Calu3 (cell line): ENCODE results near the gene ZNF680. TPM values are rescaled to one million over a fixed set of nuclear protein-coding genes. Genes with fewer than 3 reads are reported as not detected.

ENCODE experiments used
- BruUV-seq: library from RNA; stranded (reverse); fragments of 400-500 nt; replicated peaks from 2 replicates; lab custom pipeline; 2021; lab: Mats Ljungman, UMichigan
- CTCF ChIA-PET: fragments of 300-600 bp; sonication (Branson Sonifier 250); formaldehyde crosslinking; loops from one replicate; lab custom pipeline; 2022; ENCODE audit warnings: antibody characterized with exemption; lab: Charles Lee
- DNase-seq: peaks from one replicate; pipeline ENCODE4 v3.0.0; 2022
- H3K27ac Mint-ChIP-seq: one replicate; pipeline ENCODE4 v1.8.0; 2022; ENCODE audit warnings: mixed read lengths; ENCODE audit not compliant: unreplicated experiment
- H3K27me3 Mint-ChIP-seq: one replicate; pipeline ENCODE4 v1.8.0; 2022; ENCODE audit warnings: mixed read lengths; ENCODE audit not compliant: unreplicated experiment
- H3K36me3 Mint-ChIP-seq: one replicate; pipeline ENCODE4 v1.8.0; 2022; ENCODE audit warnings: mild to moderate bottlenecking, moderate library complexity, mixed read lengths; ENCODE audit not compliant: insufficient read depth, unreplicated experiment
- H3K4me1 Mint-ChIP-seq: one replicate; pipeline ENCODE4 v1.8.0; 2022; ENCODE audit warnings: mild to moderate bottlenecking, low read depth, mixed read lengths; ENCODE audit not compliant: unreplicated experiment
- H3K4me3 Mint-ChIP-seq: one replicate; pipeline ENCODE4 v1.8.0; 2022; ENCODE audit warnings: mild to moderate bottlenecking, low read depth, moderate library complexity, mixed read lengths; ENCODE audit not compliant: unreplicated experiment
- H3K9me3 Mint-ChIP-seq: one replicate; pipeline ENCODE4 v1.8.0; 2022; ENCODE audit warnings: low read depth, mixed read lengths; ENCODE audit not compliant: unreplicated experiment
- intact Hi-C: fragments of 100-400 bp; cut with micrococcal nuclease; formaldehyde crosslinking; loops from one replicate; pipeline ENCODE4 v1.10.0; 2022; ENCODE audit not compliant: unreplicated experiment
- total RNA-seq: library from RNA; stranded (reverse); gene quantifications from 2 replicates; pipeline ENCODE4 v1.2.3, GENCODE V29; 2022
- TF ChIP-seq, protein P1 (sequence below): fragments of 200-600 bp; IDR thresholded peaks from one replicate; pipeline ENCODE4 v1.8.0; 2022; ENCODE audit warnings: antibody characterized with exemption; ENCODE audit not compliant: unreplicated experiment

The ZNF680 gene
- total RNA-seq, 1 experiment from 2014 or later, result 14.5 TPM

DNA sequence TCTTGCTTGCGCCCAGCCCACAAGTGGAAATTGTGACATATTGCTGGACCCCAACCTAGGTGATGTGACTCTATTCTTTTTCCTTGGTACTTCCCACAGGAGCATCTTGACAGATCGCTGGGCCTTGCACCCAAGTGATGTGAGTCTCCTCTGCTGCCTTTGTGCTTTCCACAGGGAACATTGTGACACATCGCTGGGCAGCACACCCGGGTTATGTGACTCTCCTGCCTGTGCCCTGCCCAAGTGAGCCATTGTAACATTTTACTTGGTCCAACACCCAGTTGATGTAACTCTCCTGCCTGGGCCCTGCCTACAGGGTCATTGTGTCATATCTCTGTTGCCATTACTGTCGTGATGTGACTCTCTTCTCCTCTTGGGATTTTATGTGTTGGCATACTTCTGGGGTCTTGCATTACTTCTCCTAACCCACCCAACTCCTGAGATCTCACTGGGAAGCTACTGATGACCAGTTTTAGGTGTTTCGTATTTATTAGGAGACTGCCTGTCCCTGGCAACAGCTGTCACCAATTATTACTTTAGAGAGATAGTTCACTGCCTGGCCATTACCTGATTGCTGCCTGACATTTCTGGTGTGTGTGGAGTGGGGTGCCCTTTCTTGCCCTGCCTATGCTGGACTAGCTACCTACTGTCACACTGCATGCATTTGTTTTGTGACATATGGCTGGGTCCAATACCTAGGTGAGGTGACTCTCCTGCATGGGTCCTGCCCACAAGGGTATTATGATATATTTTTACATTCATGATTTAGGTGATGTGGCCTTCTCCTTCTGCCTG lies 45.4 kb upstream of the ZNF680 start:
- Mint-ChIP-seq H3K27ac (no peak overlapping the region), H3K27me3 (no peaks in the 10 kb centered on the region), H3K4me3 (no peak overlapping the region), H3K36me3 (no peaks in the 10 kb centered on the region), H3K4me1 (no peaks in the 10 kb centered on the region), H3K9me3 (peaks cover 2% of the 10 kb centered on the region)
- BruUV-seq, result no TSS peak
- intact Hi-C loops, result no loop called here
- no peak for DNase-seq
- CTCF ChIA-PET, result no interaction called here
- TF ChIP-seq, protein P1, sequence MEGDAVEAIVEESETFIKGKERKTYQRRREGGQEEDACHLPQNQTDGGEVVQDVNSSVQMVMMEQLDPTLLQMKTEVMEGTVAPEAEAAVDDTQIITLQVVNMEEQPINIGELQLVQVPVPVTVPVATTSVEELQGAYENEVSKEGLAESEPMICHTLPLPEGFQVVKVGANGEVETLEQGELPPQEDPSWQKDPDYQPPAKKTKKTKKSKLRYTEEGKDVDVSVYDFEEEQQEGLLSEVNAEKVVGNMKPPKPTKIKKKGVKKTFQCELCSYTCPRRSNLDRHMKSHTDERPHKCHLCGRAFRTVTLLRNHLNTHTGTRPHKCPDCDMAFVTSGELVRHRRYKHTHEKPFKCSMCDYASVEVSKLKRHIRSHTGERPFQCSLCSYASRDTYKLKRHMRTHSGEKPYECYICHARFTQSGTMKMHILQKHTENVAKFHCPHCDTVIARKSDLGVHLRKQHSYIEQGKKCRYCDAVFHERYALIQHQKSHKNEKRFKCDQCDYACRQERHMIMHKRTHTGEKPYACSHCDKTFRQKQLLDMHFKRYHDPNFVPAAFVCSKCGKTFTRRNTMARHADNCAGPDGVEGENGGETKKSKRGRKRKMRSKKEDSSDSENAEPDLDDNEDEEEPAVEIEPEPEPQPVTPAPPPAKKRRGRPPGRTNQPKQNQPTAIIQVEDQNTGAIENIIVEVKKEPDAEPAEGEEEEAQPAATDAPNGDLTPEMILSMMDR, result no peak

DNA sequence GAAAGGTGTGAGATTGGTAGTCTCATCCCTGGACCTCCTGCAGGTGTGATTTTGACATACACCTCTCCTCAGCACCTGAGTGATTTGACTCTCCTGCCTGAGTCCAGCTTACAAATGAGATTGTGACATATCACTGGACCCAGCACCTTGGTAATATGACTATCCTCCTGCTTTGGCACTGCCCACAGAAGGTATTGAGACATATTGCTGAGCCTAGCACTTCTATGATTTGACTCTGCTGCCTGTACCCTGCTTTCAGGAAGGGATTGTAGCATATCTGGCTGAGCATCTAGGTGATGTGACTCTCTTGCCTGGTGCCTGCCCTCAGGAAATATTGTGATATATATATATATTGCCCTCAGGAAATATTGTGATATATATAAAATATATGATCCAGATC lies 43.5 kb upstream of the ZNF680 start:
- no peak overlapping the region for H3K4me3 Mint-ChIP-seq
- intact Hi-C loops, result no loop called here
- no peak overlapping the region for H3K27ac Mint-ChIP-seq
- H3K4me1 Mint-ChIP-seq, result no peaks in the 10 kb centered on the region
- no peaks in the 10 kb centered on the region for H3K36me3 Mint-ChIP-seq
- DNase-seq, result no peak
- no TSS peak for BruUV-seq
- H3K9me3 Mint-ChIP-seq, result peaks cover 2% of the 10 kb centered on the region
- CTCF ChIA-PET, result no interaction called here
- no peaks in the 10 kb centered on the region for H3K27me3 Mint-ChIP-seq
- TF ChIP-seq, protein P1, result no peak

- Mint-ChIP-seq H3K27me3 (no peaks in the 10 kb centered on the region), H3K4me1 (no peaks in the 10 kb centered on the region), H3K27ac (no peak overlapping the region), H3K4me3 (no peak overlapping the region), H3K36me3 (no peaks in the 10 kb centered on the region), H3K9me3 (peaks cover 2% of the 10 kb centered on the region)
- TF ChIP-seq, protein P1, result no peak
- no TSS peak for BruUV-seq
- DNase-seq, result no peak
- intact Hi-C loops, result no loop called here
- CTCF ChIA-PET, result no interaction called here
Measured at GRCh38 chr7:64603271-64603670, 40.4 kb upstream of the ZNF680 start.

DNA sequence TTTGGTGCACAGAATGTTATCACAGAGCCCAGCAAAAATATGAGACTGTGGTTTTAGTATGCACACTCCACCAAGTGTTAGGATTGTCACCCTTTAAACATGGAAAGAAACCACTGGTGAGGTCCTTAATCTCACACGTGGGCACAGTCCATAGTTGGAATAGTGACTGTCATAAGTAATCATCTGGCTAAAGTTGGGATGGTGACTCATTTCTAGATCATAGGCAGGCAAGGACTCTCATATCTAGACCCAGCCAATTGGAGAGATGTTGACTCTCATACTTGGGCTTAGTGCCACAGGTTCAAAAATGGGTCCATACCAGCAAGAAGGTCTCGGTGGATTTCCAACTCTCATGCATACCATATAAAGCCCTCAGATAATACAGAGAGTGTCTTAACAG lies 39.6 kb upstream of the ZNF680 start:
- H3K4me3 Mint-ChIP-seq, result no peak overlapping the region
- no TSS peak for BruUV-seq
- intact Hi-C loops, result no loop called here
- H3K27me3 Mint-ChIP-seq, result no peaks in the 10 kb centered on the region
- H3K36me3 Mint-ChIP-seq, result no peaks in the 10 kb centered on the region
- no peak for DNase-seq
- CTCF ChIA-PET, result no interaction called here
- TF ChIP-seq, protein P1, result no peak
- H3K9me3 Mint-ChIP-seq, result peaks cover 2% of the 10 kb centered on the region
- no peaks in the 10 kb centered on the region for H3K4me1 Mint-ChIP-seq
- no peak overlapping the region for H3K27ac Mint-ChIP-seq
